Body of pancreas (tissue), 4 donors: ENCODE measurements around the gene IFRD1.

Source experiments
- POLR2A ChIP-seq, 3 donors: fragments of 450-650 bp; IDR thresholded peaks; one replicate each; pipeline ENCODE4 v1.6.1; 2016; ENCODE audit warnings: antibody characterized with exemption in 3 of 3, mild to moderate bottlenecking in 2 of 3
- TF ChIP-seq, protein P1 (sequence below), 7 experiments: fragments of 450-650 bp in 4 of 7; fragments of 200-600 bp in 3 of 7; sonication (generic) in 3 of 7; IDR thresholded peaks; one replicate each; pipeline ENCODE4 v1.5.1; 2016 to 2019; ENCODE audit warnings: antibody characterized with exemption in 7 of 7

GRCh38 chr7:112437072-112437471, 13.2 kb upstream of the IFRD1 start:
- TF ChIP-seq, protein P1, sequence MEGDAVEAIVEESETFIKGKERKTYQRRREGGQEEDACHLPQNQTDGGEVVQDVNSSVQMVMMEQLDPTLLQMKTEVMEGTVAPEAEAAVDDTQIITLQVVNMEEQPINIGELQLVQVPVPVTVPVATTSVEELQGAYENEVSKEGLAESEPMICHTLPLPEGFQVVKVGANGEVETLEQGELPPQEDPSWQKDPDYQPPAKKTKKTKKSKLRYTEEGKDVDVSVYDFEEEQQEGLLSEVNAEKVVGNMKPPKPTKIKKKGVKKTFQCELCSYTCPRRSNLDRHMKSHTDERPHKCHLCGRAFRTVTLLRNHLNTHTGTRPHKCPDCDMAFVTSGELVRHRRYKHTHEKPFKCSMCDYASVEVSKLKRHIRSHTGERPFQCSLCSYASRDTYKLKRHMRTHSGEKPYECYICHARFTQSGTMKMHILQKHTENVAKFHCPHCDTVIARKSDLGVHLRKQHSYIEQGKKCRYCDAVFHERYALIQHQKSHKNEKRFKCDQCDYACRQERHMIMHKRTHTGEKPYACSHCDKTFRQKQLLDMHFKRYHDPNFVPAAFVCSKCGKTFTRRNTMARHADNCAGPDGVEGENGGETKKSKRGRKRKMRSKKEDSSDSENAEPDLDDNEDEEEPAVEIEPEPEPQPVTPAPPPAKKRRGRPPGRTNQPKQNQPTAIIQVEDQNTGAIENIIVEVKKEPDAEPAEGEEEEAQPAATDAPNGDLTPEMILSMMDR (IDR thresholded peaks at IDR 0.05): no peak
- no peak for TF ChIP-seq POLR2A (IDR thresholded peaks at IDR 0.05)
